Glomerular visceral epithelial cell (primary cell): Measurements from ENCODE around the gene CPM.

Experiments used
- DNase-seq: peaks from one replicate; pipeline ENCODE4 v3.0.0-alpha.2; 2016; ENCODE audit errors: extremely low spot score

CPM gene

GRCh38 chr12:68932961-68933893 is at the start of gene CPM:
Gene CPM, minus strand, starts transcription at chr12:68933171. Its CDS starts 334 bp downstream, at chr12:68932837.
- DNase-seq, result peak; percentile 75

DNA sequence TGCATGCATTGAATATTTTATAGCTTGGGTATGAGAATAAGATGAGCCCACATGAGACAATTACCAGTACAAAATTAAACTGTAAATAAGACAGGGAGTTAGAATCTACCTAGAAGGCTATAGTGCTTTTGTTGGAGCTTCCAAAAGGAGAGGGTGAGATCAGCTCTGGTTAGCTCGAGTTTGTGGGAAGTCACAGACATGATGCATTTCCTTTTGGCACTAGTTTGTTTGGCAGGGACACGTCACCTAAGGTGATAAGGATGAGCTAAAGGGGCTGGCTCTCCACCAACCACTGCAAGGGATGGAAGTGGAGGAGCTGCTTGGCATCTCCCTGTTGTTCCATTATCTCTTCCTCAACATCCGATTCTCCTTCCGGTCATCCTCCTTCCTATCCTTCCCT is 48.5 kb upstream of the CPM start:
- DNase-seq, result no peak

GRCh38 chr12:68980476-68981212 is 47.7 kb upstream of the CPM start:
- DNase-seq, result no peak

GRCh38 chr12:68978678-68979077 is 45.7 kb upstream of the CPM start:
- no peak for DNase-seq

GRCh38 chr12:68977909-68978610 is 45.1 kb upstream of the CPM start:
- DNase-seq, result no peak

DNA sequence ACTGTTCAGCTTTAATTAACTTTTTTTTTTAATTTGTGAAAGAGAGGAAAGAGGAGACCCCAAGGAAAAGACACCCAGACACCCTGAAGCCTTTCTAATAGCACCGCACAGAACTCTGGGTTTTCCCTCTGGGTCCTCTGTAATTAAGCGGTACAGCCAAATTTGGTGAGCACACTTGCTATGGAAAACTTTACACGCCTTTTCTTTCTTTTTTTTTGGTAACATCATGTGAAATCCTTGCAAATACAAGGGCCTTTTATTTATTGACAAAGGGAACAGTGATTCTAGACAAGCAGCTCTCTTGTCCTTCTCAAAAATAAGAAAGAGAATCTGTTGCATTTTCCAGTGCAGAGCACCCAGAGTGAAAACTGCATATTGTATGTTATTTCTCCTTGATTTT is 44.4 kb upstream of the CPM start:
- DNase-seq, result no peak

DNA sequence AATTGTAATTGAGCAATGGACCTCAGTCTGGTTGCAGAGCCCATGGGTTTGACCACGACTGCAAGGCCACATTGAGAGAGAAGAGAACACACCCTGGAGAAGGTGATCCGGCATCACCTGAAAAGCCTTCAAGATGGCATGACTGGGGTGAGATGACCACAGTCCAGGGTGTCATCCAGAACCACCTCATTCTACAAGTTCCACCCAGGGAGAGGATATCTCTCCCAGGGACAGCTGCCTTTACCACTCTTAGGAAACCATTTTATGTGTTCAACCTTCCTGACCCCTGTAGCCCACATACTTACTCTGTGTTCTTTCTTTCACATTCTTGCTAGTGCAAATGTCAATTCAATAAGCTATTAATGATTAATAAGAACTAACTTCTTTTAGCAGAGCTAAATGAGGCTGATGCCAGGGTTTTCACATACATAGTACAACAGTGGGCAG is 43.4 kb upstream of the CPM start:
- DNase-seq, result peak; percentile 48

- no peak for DNase-seq
Observed at GRCh38 chr12:68975811-68976210, 42.8 kb upstream of the CPM start.

DNA sequence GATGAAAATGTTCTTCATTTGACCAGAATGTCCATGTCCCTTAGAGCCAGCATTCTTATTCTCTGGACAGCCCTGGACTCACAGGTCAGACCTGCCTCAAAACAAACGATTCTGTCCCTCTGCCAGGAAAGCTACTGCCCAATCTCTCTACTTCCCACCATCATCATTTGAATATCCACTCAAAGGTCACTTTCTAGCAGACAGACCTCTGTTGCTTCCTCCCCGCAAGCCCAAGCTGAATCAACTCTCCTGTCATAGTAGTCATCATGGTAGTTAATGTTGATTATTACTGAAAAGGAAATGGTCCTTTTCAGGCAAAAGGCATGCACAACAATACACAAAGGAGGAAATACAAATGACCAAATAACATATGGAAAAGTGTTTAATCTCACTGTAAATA is 39.6 kb upstream of the CPM start:
- no peak for DNase-seq

DNA sequence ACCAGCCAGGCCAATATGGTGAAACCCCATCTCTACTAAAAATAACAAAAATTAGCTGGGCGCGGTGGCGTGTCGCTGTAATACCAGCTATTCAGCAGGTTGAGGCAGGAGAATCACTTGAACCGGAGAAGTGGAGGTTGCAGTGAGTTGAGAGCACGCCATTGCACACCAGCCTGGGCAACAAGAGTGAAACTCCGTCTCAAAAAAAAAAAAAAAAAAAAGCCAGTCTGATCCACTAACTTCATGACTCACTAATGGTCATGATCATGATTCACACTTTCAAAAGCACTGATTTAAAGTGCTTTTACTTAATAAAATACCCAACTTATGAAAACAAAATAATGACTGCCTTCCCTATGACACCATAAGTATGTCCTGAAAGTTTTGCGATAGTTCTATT is 38.4 kb upstream of the CPM start:
- DNase-seq, result peak; percentile 43

DNA sequence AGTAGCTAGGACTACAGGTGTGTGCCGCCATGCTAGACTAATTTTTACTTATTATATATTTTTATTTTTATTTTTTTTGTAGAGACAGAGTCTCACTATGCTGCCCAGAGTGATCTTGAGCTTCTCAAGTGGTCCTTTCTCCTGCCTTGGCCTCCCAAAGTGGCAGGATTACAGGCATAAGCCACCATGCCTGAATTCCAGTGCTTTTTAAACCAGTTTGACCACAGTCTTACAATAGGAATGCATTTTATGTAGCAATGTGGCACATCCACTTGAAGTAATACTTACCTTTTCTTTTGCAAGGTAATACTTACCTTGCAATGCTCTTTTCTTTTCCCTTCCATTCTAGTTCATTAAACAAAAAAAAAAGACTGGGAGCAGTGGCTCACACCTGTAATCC is 38.0 kb upstream of the CPM start:
- no peak for DNase-seq

DNA sequence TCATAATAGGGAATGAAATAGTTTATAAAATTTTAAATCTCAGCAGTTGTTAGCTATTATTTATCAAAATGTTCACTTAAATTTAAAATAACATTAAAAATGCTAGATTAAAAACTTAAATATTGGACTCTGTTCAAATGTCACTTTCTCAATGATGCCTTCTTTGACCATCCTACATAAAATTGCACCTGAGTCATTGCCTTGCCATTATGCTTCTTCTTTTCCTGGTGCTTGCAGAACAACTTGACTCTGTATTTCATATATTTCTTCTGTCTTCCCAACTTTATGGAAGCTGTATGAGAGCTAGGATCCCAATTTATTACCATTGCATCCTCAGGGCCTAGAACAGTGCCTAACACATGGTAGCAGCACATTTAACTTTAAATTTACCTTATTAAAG is 37.3 kb upstream of the CPM start:
- no peak for DNase-seq

- no peak for DNase-seq
Observed at GRCh38 chr12:68967046-68967445, 34.1 kb upstream of the CPM start.

DNA sequence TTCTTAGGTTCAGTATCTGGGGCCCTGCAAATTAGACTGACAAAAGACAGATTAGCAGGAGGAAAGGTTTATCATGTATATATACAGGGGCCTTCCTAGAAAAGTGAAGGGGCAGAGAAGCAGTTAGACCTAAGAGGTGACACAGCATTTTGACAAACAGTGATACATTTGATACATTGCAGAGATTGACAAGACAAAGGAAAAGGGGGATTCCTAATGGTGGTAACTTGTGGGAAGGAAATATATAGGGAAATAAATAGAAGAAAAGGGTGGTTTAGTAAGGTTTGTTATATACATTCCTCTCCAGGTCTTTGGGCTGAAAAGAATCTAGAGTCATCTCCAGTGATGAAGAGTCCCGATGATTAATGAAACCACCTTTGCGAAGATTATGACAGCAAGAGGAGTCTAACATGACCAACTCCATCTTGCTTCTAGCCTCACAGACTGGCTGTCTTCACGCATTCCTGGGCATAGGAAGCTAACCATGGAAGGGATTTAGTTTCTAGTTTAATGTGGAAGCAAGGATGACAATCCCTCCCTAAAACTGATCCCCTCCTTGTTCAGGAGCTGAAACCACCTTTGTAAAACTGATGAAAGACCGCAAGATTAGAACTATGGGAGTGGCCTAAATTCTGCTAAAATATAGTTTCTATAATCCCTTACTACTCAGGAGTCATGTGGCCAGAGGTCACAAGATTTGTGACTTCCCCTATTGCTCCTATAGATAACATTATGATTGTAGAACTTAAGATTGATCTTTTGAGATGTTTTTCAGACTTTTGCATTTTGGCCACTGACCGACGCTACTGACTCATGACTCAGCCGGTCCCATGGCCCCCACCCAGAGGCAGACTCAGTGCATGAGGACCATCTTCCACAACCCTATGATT is 31.1 kb upstream of the CPM start:
- no peak for DNase-seq

GRCh38 chr12:68962877-68963855 is 30.2 kb upstream of the CPM start:
- no peak for DNase-seq

- no peak for DNase-seq
Observed at GRCh38 chr12:68959891-68960464, 27.0 kb upstream of the CPM start.

GRCh38 chr12:68959143-68959858 is 26.3 kb upstream of the CPM start:
- no peak for DNase-seq

GRCh38 chr12:68958322-68958721 is 25.4 kb upstream of the CPM start:
- no peak for DNase-seq

- no peak for DNase-seq
Observed at GRCh38 chr12:68957273-68957672, 24.3 kb upstream of the CPM start.
